Measurements from ENCODE around the gene NAPA.
"Not testable (repeated sequence)": the region's sequence is repeated elsewhere in the genome, so short reads cannot be mapped to it uniquely, and the experiment has no call there.

NAPA gene

GRCh38 chr19:47486220-47486619 lies 28.6 kb downstream of the NAPA start:
- not testable (repeated sequence) for DNase-seq (ENCODE audit: low read depth)

DNA sequence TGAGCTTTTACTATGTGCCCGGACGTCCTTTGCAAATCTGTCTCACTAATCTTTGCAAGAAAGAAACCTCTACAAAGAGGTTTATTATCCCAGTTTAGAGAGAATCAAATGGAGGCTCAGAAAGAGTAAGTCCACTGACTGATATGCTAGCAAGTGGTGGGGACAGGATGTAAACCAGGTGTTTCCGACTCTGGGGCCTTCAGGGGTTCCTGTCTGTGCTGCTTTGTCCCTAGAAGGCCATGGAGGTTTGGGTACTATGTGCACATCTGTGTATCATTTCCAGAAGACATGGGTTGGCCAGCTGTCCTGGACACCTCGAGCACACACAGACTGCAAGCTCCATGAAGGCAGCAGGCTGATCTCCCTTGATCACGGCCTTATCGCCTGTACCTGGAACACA lies 29.7 kb downstream of the NAPA start:
- no peak for DNase-seq (ENCODE audit: low read depth)

- peak; percentile 72 for DNase-seq (ENCODE audit: low read depth)
These were observed 30.8 kb downstream of the NAPA start, which contains the start of gene KPTN for GRCh38 chr19:47483800-47484690. TSS of gene KPTN (minus strand) at chr19:47484219. CDS start at chr19:47484160, 59 bp downstream.

DNA sequence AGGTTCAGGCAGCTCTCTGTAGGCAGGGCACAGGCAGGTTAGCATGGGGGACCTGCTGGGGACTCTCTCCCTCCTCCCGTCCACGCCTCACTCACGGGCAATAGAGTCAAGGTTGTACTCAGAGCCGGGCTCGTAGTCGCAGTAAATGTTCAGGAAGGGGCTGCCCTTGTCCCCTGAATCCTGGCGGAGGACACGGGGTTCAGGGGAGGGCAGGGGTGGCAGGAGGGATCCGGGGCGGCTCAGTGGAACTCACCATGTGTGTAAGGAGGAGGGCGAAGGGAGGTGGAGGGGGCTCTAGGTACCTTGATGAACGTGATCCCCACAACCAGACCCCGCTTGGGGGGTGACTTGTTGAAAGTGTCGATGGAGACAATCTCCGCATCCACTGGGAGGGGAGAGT lies 31.7 kb downstream of the NAPA start:
- no peak for DNase-seq (ENCODE audit: low read depth)

DNA sequence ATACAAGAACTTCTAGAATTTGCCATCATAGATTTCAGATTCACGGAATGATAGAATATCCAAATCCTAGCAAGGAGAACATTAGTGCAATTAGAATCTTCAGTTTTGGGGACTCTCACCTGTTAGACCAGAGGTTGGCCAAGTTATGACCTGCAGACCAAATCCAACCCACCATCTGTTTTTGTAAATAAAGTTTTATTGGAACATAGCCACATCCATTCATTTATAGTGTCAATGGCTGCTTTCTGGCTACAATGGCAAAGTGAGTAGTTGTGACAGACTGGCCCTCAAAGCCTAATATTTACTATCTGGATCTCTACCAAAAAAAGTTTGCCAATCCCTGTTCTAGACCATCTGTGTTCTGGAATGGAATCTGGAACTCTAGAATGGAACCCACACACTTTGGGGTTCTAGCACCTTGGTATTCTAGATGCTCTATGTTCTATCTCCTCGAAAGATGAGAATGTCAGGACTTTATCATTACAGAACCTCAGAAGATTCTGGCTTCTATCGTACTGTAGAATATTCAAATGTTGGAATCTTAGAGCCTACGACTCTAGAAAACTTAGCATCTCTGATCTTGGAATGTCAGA lies 33.3 kb downstream of the NAPA start:
- DNase-seq (ENCODE audit: low read depth), result no peak

DNA sequence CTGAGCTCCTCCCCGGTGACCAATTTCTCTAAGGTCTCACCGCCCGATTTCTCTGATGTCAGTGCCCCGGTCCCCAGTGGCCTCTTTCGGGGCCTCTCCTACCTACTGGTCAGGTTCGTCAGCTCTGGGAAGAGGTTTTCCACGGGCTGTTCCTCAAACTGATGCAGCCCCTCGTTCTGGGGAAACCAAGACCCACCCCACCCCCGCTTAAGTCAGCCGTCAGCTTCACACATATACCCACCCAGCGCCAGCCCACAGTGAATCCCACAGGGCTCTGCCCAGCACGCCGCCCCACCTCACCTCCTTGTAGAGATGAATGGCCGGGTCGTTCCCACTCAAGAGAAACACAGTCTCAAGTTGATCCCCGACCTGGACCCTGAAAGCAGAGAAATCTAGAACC lies 34.2 kb downstream of the NAPA start:
- DNase-seq (ENCODE audit: low read depth), result no peak

DNA sequence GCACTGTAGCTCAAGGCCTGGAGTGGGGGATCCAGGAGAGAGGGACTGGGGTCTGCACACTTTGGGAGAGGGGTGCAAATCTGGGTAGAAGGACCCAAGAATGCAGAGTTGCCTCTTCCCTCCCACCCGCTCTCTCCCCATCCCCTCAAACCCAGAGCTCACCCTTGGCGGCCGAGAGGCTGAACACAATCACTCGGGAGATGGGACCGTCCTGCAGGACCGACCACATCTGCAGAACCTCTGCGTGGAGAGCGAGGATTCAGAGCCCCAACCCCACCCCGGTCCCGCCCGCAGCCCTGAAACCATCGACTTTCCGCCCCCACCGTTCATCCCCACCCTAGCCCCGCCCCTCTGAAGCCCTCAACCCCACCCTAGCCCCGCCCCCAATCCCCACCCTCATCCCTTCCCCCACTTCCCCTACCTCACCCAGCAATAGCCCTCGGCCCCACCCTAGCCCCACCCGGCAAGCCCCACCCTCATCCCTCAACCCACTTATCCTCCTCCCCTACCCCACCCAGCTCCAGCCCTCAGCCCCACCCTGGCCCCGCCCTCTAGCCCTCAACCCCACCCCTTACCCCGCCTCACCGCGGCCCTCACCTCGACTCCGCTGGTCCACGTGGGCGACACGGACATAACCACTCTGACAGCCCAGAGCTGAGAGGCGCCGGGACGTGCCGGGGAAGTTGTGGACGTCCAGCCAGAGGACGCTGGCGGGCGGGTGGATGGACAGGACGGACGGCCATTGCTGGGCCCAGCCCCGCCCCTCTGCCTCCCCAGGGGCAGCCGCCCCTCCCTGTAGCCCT lies 35.0 kb downstream of the NAPA start:
- no peak for DNase-seq (ENCODE audit: low read depth)

- no peak for DNase-seq (ENCODE audit: low read depth)
These were observed 38.4 kb downstream of the NAPA start for GRCh38 chr19:47476438-47476972.

DNA sequence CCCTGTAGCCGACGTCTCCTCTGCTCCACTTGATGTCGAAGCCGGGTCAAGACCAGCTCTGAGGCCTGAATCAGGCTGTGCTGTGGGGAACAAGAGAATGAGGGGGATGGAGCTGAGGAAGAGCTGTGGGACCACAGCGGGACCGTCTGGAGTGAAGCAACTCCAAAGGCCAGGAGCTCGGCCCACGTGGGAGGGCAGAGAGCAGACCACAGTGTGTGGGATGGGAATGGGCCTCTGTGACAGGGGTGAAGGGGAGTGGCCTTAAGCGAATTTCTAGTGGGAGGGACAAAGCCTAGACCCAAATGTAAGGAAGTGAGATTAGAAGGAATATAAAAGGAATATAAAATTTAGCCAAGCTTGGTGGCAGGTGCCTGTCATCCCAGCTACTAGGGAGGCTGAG lies 39.4 kb downstream of the NAPA start:
- no peak for DNase-seq (ENCODE audit: low read depth)

DNA sequence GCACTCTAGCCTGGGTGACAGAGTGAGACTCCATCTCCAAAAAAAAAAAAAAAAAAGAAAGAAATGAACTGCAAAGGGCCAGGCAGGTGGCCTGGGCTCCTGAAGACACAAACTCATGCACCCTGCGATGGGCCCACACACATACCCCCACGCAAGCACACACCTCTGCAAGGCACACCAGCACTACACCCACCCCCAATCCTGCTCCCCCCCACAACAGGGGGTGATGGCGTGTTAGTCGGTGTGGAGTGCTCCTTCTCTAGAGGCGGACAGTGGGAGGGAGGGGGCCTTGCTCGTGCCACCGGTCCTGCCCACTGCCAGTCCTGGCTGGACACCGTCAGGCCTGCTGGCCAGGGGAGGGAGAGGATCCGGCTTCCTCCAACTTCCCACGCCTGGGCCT lies 41.5 kb downstream of the NAPA start:
- no peak for DNase-seq (ENCODE audit: low read depth)

GRCh38 chr19:47471733-47472457 lies 43.0 kb downstream of the NAPA start, which contains the start of gene SLC8A2:
TSS of gene SLC8A2 (minus strand) at chr19:47471893. CDS start at chr19:47466403, 5,490 bp downstream.
- peak; percentile 14 for DNase-seq (ENCODE audit: low read depth)

DNA sequence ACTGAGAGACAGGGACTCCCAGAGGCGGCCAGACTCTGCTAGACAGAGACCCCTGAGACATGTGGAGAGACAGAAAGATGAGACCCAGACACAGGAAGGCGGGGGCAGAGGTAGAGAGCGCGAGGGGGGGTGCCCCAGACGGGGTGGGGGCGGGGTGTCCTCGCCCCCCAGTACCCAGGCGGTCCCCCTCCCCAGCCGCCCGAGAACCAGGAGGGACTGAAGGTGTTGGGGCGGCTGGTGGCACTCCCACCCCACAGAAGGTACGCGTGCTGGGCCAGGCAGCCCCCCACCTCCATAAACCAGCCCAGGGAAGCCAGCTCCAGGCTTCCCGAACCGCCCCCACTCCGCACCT lies 43.5 kb downstream of the NAPA start:
- DNase-seq (ENCODE audit: low read depth), result no peak

GRCh38 chr19:47470447-47471195 lies 44.2 kb downstream of the NAPA start:
- no peak for DNase-seq (ENCODE audit: low read depth)

GRCh38 chr19:47469719-47470118 lies 45.1 kb downstream of the NAPA start:
- no peak for DNase-seq (ENCODE audit: low read depth)

DNA sequence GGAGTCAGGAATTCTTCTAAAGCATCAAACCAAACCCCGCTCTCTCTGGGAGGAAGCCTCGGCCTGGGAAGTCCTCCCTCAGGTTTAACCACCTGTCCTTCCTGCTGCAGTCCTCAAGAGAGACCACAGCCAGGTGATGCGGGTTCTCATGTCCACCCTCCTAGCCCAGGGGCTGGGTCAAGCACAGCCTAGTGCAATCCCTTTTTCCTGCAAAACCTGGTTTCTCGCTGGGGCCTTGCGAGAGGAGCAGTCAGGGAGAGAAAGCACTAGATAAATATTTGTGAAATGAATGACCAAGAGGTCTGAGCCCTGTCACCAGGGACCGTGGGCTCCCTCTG lies 45.5 kb downstream of the NAPA start:
- DNase-seq (ENCODE audit: low read depth), result no peak

- DNase-seq (ENCODE audit: low read depth), result no peak
These were observed 46.9 kb downstream of the NAPA start for GRCh38 chr19:47467914-47468313.

DNA sequence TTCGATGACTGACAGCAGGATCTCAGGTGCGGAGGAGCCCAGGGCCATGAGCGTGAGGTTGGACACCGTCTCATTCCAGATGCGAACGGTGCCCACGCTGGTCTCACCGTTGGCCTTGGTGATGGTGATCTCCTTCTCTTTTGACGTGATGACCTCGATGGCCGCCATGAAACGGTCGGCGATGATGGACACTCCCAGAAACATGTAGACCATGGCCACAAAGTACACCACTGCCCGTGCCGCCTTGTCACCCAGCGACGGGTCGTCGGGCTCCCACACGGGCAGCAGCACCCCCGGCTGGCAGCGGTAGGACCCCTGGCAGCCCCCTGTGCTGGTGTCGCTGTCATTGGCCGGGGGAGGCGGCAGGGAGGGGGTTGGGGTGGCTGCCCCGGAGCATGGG lies 48.9 kb downstream of the NAPA start:
- DNase-seq (ENCODE audit: low read depth), result no peak

GRCh38 chr19:47464675-47465419 lies 50.0 kb downstream of the NAPA start:
- no peak for DNase-seq (ENCODE audit: low read depth)

DNA sequence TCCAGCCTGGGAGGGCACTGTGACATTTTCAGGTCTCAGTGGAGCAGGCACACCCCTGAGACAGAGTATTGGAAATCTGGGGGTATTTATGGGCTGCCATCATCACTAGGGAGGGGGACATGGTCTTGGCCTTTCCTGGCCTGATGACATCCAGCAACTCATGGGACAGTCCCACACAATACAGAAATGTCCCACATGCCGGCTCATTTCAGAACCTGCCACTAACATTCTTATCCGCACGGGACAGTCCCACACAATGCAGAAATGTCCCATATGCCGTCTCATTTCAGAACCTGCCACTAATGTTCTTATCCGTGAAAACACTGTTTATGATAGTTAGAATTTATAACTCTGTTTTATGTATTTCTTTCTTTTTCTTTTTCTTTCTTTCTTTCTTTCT lies 53.0 kb downstream of the NAPA start:
- no peak for DNase-seq (ENCODE audit: low read depth)

- no peak for DNase-seq (ENCODE audit: low read depth)
These were observed 55.4 kb downstream of the NAPA start for GRCh38 chr19:47459477-47459876.
